ENCODE results near the gene SYNPO2.
A peak's percentile ranks its signal among the peaks of the same experiment; 100 is the strongest.

Gene SYNPO2

DNA sequence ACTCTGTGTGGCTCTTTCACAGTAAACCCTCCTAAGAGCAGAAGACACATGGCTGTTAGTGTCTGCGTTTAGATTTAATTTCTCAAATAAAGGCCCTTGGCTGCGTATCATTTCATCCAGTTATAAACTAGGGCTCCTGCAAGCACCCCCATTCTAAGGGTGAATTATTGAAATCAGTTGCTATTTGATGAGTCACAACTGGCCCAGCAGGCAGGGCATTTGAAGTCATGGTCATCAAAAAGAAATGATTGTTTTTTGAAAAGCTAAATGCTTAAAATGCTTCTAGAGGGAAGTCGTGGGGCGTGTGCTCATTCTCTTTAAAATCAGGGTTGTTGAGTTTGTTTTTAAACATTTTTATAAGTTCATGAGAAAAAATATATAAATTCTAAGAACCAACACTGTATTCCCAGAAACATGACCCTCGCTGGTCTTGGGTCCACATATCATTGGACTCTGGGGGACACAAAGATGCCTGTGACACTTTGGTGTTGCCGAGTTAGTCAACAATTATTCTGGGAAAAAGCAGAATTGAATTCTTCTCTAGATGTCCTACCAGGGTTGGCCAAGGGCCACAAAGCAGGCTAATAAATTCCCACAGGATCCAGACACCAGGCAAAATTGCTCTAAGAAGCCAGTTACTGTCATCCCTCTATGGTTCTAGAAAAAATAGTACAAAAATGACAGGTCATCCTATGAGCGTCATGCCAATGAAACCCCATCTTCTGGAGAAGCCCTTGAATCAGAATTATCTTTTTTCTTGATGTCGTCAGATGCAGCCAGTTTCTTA is 147.5 kb downstream of the SYNPO2 start:
- DNase-seq (ENCODE audit: low read depth, low spot score) = no peak
- TF ChIP-seq, protein P1, sequence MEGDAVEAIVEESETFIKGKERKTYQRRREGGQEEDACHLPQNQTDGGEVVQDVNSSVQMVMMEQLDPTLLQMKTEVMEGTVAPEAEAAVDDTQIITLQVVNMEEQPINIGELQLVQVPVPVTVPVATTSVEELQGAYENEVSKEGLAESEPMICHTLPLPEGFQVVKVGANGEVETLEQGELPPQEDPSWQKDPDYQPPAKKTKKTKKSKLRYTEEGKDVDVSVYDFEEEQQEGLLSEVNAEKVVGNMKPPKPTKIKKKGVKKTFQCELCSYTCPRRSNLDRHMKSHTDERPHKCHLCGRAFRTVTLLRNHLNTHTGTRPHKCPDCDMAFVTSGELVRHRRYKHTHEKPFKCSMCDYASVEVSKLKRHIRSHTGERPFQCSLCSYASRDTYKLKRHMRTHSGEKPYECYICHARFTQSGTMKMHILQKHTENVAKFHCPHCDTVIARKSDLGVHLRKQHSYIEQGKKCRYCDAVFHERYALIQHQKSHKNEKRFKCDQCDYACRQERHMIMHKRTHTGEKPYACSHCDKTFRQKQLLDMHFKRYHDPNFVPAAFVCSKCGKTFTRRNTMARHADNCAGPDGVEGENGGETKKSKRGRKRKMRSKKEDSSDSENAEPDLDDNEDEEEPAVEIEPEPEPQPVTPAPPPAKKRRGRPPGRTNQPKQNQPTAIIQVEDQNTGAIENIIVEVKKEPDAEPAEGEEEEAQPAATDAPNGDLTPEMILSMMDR (IDR thresholded peaks at IDR 0.05; ENCODE audit: insufficient read depth, low read length, missing control alignments) = no peak
- POLR2A ChIA-PET = interaction anchor here (0.6 to 0.8 kb wide), 2 partner anchors 10 to 19 kb away, joined by 3 to 5 read pairs; no protein-coding TSS in a partner anchor
- CTCF ChIA-PET = interaction anchor here (1.0 to 2.0 kb wide), 2 partner anchors 8 to 10 kb away, joined by 3 to 5 read pairs; no protein-coding TSS in a partner anchor
- no peak overlapping the region for H3K4me3 ChIP-seq (ENCODE audit: low read depth, low read length)

DNA sequence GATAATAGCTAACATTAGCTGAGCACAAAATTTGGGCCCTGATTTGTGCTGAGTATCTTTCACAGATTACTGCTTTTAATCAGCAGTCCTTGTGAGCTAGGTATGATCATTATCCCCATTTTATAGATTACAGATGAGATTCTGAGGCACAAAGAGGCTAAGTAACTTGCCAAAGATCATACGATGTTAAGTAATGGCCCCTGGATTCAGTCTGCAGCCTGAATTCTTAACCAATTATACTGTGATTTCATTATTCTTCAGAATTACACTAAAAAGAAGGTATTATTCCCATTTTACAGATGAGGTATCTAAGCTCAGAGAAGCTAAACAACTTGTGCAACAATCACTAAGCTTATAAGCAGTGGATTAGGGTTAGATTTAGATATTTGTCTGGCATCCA is 149.1 kb downstream of the SYNPO2 start:
- TF ChIP-seq, protein P1 (IDR thresholded peaks at IDR 0.05; ENCODE audit: insufficient read depth, low read length, missing control alignments) = no peak
- H3K4me3 ChIP-seq (ENCODE audit: low read depth, low read length) = no peak overlapping the region
- no peak for DNase-seq (ENCODE audit: low read depth, low spot score)
- ChIA-PET CTCF (interaction anchor here (7.1 kb wide), 1 partner anchor 53 kb away, joined by 125 read pairs; no protein-coding TSS in a partner anchor), POLR2A (interaction anchor here (0.7 to 1.2 kb wide), 2 partner anchors 49 to 168 kb away, joined by 4 read pairs; no protein-coding TSS in a partner anchor)

DNA sequence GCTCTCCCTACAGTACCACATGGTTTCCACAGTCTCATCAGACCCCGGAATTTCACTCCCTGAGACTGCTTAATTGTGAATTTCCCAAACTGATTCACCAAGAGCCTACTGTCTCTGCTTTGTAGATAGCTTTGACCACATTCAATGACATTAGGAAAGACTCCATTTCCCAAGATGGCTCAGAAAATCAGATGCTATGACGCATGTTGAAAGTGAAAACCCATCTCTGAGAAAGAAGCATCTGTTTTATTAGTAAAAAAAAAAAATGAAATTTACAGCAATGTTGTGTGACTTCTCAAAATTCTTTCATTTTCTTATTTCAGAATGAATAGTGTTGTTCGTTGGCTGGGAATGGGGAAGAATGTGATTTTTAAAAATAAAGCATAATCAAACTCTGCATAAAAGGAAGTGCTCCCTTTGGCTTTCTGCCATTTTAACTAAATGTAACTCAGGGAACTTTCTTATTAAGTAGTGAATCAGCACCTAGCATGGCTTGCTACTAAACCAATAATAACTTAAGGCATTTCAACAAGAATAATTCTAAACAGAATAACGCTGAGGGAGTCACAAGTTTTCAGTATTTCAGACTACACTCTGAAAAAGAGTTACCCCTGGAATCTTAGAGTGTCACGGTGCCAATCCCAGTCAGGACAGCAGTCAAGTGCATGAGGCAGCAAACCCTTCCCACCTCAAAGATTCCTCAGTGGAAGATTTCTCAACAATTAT is 149.6 kb downstream of the SYNPO2 start:
- ChIA-PET CTCF (interaction anchor here (1.8 to 7.1 kb wide), 3 partner anchors 17 to 262 kb away, joined by 4 to 125 read pairs (median 49); a partner anchor contains a TSS), POLR2A (interaction anchor here (0.7 to 1.5 kb wide), 3 partner anchors 49 to 168 kb away, joined by 4 to 5 read pairs (median 4); no protein-coding TSS in a partner anchor)
- TF ChIP-seq, protein P1 (IDR thresholded peaks at IDR 0.05; ENCODE audit: insufficient read depth, low read length, missing control alignments) = no peak
- no peak for DNase-seq (ENCODE audit: low read depth, low spot score)
- H3K4me3 ChIP-seq (ENCODE audit: low read depth, low read length) = no peak overlapping the region

DNA sequence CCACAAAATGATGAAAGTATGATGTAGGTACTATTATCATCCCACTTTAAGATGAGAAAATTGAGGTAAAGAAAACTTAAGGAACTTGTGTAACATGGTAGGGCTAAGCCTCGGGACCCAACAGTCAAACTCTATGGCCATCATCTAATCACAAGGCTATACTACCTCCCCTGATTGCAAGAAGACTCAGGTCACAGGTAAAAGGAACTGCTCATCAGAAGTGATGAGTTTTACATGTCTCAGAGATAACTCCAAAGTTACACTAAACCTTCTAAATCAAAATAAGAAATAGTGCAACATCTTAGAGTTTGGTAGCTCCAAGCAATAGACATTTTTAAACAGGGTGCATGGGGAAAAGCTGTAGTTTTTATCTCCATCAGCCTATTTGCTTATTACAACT is 150.5 kb downstream of the SYNPO2 start:
- ChIA-PET POLR2A (interaction anchor here (1.5 to 2.2 kb wide), 3 partner anchors 50 to 174 kb away, joined by 5 to 13 read pairs (median 12); partner anchors contain the start of gene USP53), CTCF (interaction anchor here (1.7 to 7.1 kb wide), 7 partner anchors 8 to 261 kb away, joined by 4 to 125 read pairs (median 15); a partner anchor contains a TSS)
- no peak overlapping the region for H3K4me3 ChIP-seq (ENCODE audit: low read depth, low read length)
- TF ChIP-seq, protein P1 (IDR thresholded peaks at IDR 0.05; ENCODE audit: insufficient read depth, low read length, missing control alignments) = no peak
- no peak for DNase-seq (ENCODE audit: low read depth, low spot score)

DNA sequence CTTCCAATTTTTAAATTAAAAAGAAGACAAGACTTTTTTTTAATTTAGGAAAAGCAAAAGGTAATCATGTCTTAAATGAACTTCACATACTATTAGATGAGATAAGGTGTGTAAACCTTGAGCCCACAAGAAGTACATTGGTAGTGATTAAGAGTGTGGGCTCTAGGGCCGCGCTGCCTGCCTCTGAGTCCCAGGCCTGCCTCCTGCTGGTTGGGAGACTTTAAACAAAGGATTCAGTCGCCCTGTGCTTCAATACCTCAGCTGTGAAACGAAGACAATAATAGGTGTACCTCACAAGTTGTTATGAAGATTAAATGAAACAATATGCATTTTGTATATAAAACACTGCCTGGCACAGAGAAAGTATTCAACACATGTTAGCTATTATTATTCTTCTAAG is 151.1 kb downstream of the SYNPO2 start:
- POLR2A ChIA-PET = interaction anchor here (0.8 to 2.2 kb wide), 7 partner anchors 11 to 173 kb away, joined by 3 to 13 read pairs (median 5); partner anchors contain the start of gene USP53
- CTCF ChIA-PET = interaction anchor here (0.7 to 7.1 kb wide), 16 partner anchors 9 to 480 kb away, joined by 3 to 125 read pairs (median 5); a partner anchor contains a TSS
- no peak for DNase-seq (ENCODE audit: low read depth, low spot score)
- TF ChIP-seq, protein P1 (IDR thresholded peaks at IDR 0.05; ENCODE audit: insufficient read depth, low read length, missing control alignments) = peak; percentile 41
- H3K4me3 ChIP-seq (ENCODE audit: low read depth, low read length) = no peak overlapping the region
